Measurements from ENCODE around the gene NAE1. TPM values are rescaled to one million over a fixed set of nuclear protein-coding genes. Genes with fewer than 3 reads are reported as not detected.

The NAE1 gene
- total RNA-seq, 1 donor from 2014 or later = 65.0 TPM

DNA sequence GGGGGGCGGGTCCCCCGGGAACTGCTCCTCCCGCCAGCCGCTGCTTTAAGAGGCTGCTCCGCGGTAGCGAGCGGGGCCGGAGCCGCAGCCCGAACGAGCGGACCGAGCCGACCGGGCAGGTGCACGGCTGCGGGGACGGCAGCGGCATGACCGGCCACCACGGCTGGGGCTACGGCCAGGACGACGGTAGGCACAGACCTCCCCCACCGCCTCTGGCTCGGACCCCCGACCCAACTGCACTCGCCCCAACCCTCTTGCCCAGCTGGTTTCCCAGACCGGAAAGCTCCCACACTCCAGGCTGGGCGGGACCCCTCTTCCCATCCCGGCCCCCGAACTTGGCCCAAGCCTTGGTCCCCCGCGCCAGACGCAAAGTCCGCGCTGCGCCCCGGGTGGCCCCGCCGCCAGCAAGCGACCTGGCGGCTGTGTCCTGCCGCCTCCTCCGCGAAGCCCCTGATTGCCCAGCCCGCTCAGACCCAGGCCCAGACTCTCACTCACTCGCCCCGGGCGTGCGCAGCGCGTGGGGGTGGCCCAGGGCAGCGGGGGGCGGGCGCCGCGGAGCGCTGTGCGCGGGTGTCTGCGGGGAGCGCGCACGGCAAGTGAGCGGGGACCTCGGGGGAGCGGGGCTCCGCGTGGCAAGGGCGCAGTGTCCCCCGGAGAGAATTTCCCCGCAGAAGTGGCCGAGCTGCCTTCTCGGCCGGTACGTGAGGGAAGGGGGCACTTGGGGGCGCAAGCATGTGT, 13.7 kb upstream of the NAE1 start, which contains the start of gene CA7:
CA7 (plus strand) TSS at position 73 of the 738 bp plus-strand sequence; CDS start at position 147, 74 bp downstream.
- no peak for TF ChIP-seq CTCF (IDR thresholded peaks at IDR 0.05)
- Mint-ChIP-seq H3K27ac (ENCODE audit: unreplicated experiment) (no peak within 1 kb of the TSS), H3K4me3 (ENCODE audit: unreplicated experiment) (peak within 1 kb of the TSS; percentile 72), H3K9me3 (ENCODE audit: unreplicated experiment) (peaks cover under 1% of the 10 kb centered on the region), H3K27me3 (ENCODE audit: unreplicated experiment) (peaks cover 52% of the 10 kb centered on the region), H3K36me3 (ENCODE audit: unreplicated experiment) (no peaks in the 10 kb centered on the region), H3K4me1 (ENCODE audit: unreplicated experiment) (peaks cover 24% of the 10 kb centered on the region)
- DNase-seq (ENCODE audit: extremely low spot score, unreplicated experiment) = no peak

GRCh38 chr16:66844009-66844341, 13.2 kb upstream of the NAE1 start:
- no peak for TF ChIP-seq CTCF (IDR thresholded peaks at IDR 0.05)
- Mint-ChIP-seq H3K36me3 (ENCODE audit: unreplicated experiment) (no peaks in the 10 kb centered on the region), H3K27ac (ENCODE audit: unreplicated experiment) (no peak overlapping the region), H3K9me3 (ENCODE audit: unreplicated experiment) (peaks cover 6% of the 10 kb centered on the region), H3K4me3 (ENCODE audit: unreplicated experiment) (peak overlapping the region; percentile 72), H3K4me1 (ENCODE audit: unreplicated experiment) (peaks cover 24% of the 10 kb centered on the region), H3K27me3 (ENCODE audit: unreplicated experiment) (peaks cover 58% of the 10 kb centered on the region)
- DNase-seq (ENCODE audit: extremely low spot score, unreplicated experiment) = no peak

DNA sequence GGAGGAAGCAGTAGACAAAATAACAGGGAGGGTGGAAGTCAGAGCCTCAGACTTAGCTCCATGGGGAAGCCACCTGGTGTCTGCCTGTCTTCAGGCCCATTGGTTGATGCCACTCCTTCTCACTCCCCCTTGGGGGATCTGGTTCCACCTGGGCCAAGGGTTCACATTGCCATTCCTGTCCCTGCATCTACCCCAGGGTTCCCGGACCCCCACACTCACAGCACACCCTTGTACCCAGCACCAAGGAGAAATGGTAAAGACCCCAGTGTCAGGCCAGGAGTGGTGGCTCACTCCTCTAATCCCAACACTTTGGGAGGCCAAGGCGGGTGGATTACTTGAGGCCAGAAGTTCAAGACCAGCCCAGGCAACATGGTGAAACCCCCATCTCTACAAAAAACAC, 12.4 kb upstream of the NAE1 start:
- H3K36me3 Mint-ChIP-seq (ENCODE audit: unreplicated experiment) = peaks cover 5% of the 10 kb centered on the region
- peaks cover 63% of the 10 kb centered on the region for H3K27me3 Mint-ChIP-seq (ENCODE audit: unreplicated experiment)
- H3K4me1 Mint-ChIP-seq (ENCODE audit: unreplicated experiment) = peaks cover 24% of the 10 kb centered on the region
- peaks cover 13% of the 10 kb centered on the region for H3K9me3 Mint-ChIP-seq (ENCODE audit: unreplicated experiment)
- H3K4me3 Mint-ChIP-seq (ENCODE audit: unreplicated experiment) = no peak overlapping the region
- no peak overlapping the region for H3K27ac Mint-ChIP-seq (ENCODE audit: unreplicated experiment)
- TF ChIP-seq CTCF (IDR thresholded peaks at IDR 0.05) = no peak
- DNase-seq (ENCODE audit: extremely low spot score, unreplicated experiment) = no peak

DNA sequence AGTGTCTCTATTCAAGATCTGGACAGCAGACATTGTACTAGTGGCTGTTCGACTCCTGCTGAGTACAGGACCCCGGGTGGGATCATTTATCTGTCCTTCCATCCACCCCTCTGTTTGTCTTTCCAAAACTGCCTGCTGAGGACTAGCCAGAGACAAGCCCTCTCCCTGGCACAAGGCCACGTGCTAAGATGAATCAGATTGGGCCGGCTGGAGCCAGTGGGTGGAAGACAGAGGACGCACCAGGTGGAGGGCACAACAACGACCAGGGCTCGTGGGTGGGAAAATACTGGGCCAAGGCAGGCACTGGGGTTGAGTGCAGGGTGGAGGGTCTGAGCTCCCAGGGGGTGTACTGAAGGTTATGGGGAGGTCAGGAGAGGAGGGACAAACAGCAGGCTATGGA, 12.0 kb upstream of the NAE1 start:
- TF ChIP-seq CTCF (IDR thresholded peaks at IDR 0.05) = no peak
- H3K4me1 Mint-ChIP-seq (ENCODE audit: unreplicated experiment) = peaks cover 24% of the 10 kb centered on the region
- H3K9me3 Mint-ChIP-seq (ENCODE audit: unreplicated experiment) = peaks cover 15% of the 10 kb centered on the region
- no peak overlapping the region for H3K27ac Mint-ChIP-seq (ENCODE audit: unreplicated experiment)
- H3K27me3 Mint-ChIP-seq (ENCODE audit: unreplicated experiment) = peaks cover 62% of the 10 kb centered on the region
- no peak for DNase-seq (ENCODE audit: extremely low spot score, unreplicated experiment)
- no peak overlapping the region for H3K4me3 Mint-ChIP-seq (ENCODE audit: unreplicated experiment)
- peaks cover 5% of the 10 kb centered on the region for H3K36me3 Mint-ChIP-seq (ENCODE audit: unreplicated experiment)

- Mint-ChIP-seq H3K4me1 (ENCODE audit: unreplicated experiment) (peaks cover 24% of the 10 kb centered on the region), H3K36me3 (ENCODE audit: unreplicated experiment) (peaks cover 5% of the 10 kb centered on the region), H3K4me3 (ENCODE audit: unreplicated experiment) (no peak overlapping the region), H3K27ac (ENCODE audit: unreplicated experiment) (no peak overlapping the region), H3K27me3 (ENCODE audit: unreplicated experiment) (peaks cover 58% of the 10 kb centered on the region), H3K9me3 (ENCODE audit: unreplicated experiment) (peaks cover 15% of the 10 kb centered on the region)
- DNase-seq (ENCODE audit: extremely low spot score, unreplicated experiment) = peak; percentile 8
- TF ChIP-seq CTCF (IDR thresholded peaks at IDR 0.05) = no peak
Measured at GRCh38 chr16:66841366-66841765, 10.6 kb upstream of the NAE1 start.

All from osteocyte (in vitro differentiated cells).